CD8-positive, alpha-beta memory T cell (primary cell): ENCODE results near the gene CALML5. TPM values are rescaled to one million over a fixed set of nuclear protein-coding genes. Genes with fewer than 3 reads are reported as not detected.
A peak's percentile ranks its signal among the peaks of the same experiment; 100 is the strongest.
"Not testable (repeated sequence)": the region's sequence is repeated elsewhere in the genome, so short reads cannot be mapped to it uniquely, and the experiment has no call there.

Experiments used
- CTCF ChIA-PET: fragments of 350-600 bp; sonication (Branson Sonifier 250); formaldehyde crosslinking; loops from one replicate; lab custom pipeline; 2021; ENCODE audit warnings: antibody characterized with exemption; lab: Charles Lee
- POLR2A ChIA-PET: fragments of 350-600 bp; sonication (Branson Sonifier 250); formaldehyde crosslinking; loops from one replicate; lab custom pipeline; 2021; ENCODE audit warnings: antibody characterized with exemption; lab: Charles Lee
- DNase-seq, 5 donors: peaks; one replicate each; pipeline versions ENCODE4 v3.0.0 to v3.0.0-alpha.2; 2020 to 2022; ENCODE audit warnings: mixed read lengths in 1 of 5
- H3K27ac ChIP-seq: one replicate; pipeline ENCODE4 v1.7.0; 2013; ENCODE audit warnings: low read depth, mild to moderate bottlenecking, low read length, moderate library complexity
- H3K27me3 ChIP-seq: 2 replicates; pipeline ENCODE4 v1.7.0; 2013; ENCODE audit warnings: low read length, mild to moderate bottlenecking; ENCODE audit not compliant: insufficient read depth, poor library complexity, severe bottlenecking
- H3K36me3 ChIP-seq: 2 replicates; pipeline ENCODE4 v1.7.0; 2013; ENCODE audit warnings: mild to moderate bottlenecking, low read length, moderate library complexity; ENCODE audit not compliant: insufficient read depth
- H3K4me1 ChIP-seq: 2 replicates; pipeline ENCODE4 v1.7.0; 2013; ENCODE audit warnings: mild to moderate bottlenecking, low read length, moderate library complexity; ENCODE audit not compliant: insufficient read depth
- H3K4me3 ChIP-seq: 2 replicates; pipeline ENCODE4 v1.7.0; 2013; ENCODE audit warnings: mild to moderate bottlenecking, low read length
- H3K9me3 ChIP-seq: 2 replicates; pipeline ENCODE4 v1.7.0; 2013; ENCODE audit warnings: mild to moderate bottlenecking, low read length
- H3K27ac Mint-ChIP-seq, 8 donors: one replicate each; pipeline ENCODE4 v1.8.0; 2020 to 2021; ENCODE audit warnings: mixed read lengths in 8 of 8, mild to moderate bottlenecking in 6 of 8, inconsistent platforms in 3 of 8, moderate library complexity in 3 of 8
- H3K27me3 Mint-ChIP-seq, 2 donors: one replicate each; pipeline ENCODE4 v1.8.0; 2020 to 2021; ENCODE audit warnings: mixed read lengths in 2 of 2, mild to moderate bottlenecking in 1 of 2, moderate library complexity in 1 of 2
- H3K36me3 Mint-ChIP-seq, 3 donors: one replicate each; pipeline ENCODE4 v1.8.0; 2020 to 2021; ENCODE audit warnings: mixed read lengths in 3 of 3, inconsistent platforms in 1 of 3, mild to moderate bottlenecking in 1 of 3
- H3K4me1 Mint-ChIP-seq, 3 donors: one replicate each; pipeline ENCODE4 v1.8.0; 2020 to 2021; ENCODE audit warnings: mixed read lengths in 3 of 3, inconsistent platforms in 1 of 3, mild to moderate bottlenecking in 1 of 3
- H3K4me3 Mint-ChIP-seq, 7 donors: one replicate each; pipeline ENCODE4 v1.8.0; 2020 to 2021; ENCODE audit warnings: mixed read lengths in 7 of 7, mild to moderate bottlenecking in 6 of 7, moderate library complexity in 4 of 7, inconsistent platforms in 2 of 7
- H3K9me3 Mint-ChIP-seq, 5 donors: one replicate each; pipeline ENCODE4 v1.8.0; 2020 to 2022; ENCODE audit warnings: mixed read lengths in 5 of 5, mild to moderate bottlenecking in 3 of 5, moderate library complexity in 2 of 5, inconsistent platforms in 1 of 5
- polyA plus RNA-seq: library from polyadenylated mRNA; unstranded; fragments of 300-500 nt; fragmentation: Illumina TruSeq; gene quantifications from one replicate; pipeline ENCODE4 v1.2.3, GENCODE V29; 2021
- total RNA-seq, 2 experiments: library from RNA; stranded (reverse); gene quantifications; one replicate each; pipeline ENCODE4 v1.2.3, GENCODE V29; 2021

CALML5 gene
- total and polyA plus RNA-seq, 3 experiments from 2014 or later, result not detected

DNA sequence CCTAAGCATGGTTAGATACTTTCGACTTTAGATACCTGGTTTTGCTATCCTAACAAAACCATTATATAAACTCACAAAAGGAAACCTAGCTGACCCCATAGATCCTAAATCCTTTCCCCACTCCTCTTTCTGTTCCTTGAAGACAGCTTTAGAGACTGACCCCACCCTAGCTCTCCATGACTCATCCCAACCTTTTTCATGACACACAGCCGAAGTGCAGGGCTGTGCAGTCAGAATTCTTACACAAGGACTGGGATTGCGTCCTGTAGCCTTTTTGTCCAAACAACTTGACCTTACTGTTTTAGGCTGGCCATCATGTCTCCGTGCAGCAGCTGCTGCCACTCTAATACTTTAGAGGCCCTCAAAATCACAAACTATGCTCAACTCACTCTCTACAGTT, 24.7 kb downstream of the CALML5 start:
- peak overlapping the region; percentile 31 for H3K27ac ChIP-seq
- H3K27me3 ChIP-seq, POLR2A ChIA-PET, H3K9me3 Mint-ChIP-seq, H3K36me3 ChIP-seq, H3K4me3 Mint-ChIP-seq, H3K27me3 Mint-ChIP-seq, H3K9me3 ChIP-seq, H3K4me3 ChIP-seq, H3K4me1 Mint-ChIP-seq, H3K4me1 ChIP-seq, CTCF ChIA-PET, H3K27ac Mint-ChIP-seq, DNase-seq, H3K36me3 Mint-ChIP-seq: not testable (repeated sequence)

DNA sequence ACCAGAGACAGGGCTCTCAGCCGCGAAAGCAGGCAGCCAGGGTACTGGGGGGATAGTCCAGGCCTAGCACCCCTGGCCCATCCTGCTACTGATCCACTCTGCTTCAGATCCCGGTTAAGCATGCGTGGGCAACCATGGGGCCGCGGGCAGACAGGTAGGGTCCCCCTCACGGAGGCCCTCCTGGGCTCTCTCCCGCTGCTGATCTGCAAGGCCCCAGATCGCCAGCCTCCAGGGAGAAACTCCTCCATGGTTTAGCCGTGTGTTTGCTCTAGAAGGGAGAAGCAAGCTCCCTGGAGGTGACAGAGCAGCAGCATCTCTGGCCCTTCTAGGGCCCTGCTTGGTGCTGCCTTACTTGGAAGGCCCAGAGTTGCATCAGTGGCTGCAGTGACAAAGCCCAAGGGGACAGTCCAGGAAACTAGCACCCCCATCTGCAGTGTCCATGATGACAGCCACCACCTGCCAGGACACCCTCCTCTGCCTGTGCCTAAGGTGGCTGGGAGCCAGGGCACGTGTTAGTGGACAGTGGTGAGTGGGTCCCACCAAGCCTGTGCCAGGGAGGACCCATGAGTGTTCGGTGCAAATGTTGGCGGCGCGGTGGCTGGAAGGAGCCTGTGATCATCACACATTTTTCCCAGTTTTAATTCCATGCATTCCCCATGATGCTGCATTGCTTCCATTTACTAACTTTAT, 29.2 kb downstream of the CALML5 start:
- H3K4me3 Mint-ChIP-seq, result no peak overlapping the region
- Histone ChIP-seq H3K4me1 (no peaks in the 10 kb centered on the region), H3K27ac (no peak overlapping the region), H3K27me3 (no peaks in the 10 kb centered on the region), H3K4me3 (no peak overlapping the region), H3K36me3 (no peaks in the 10 kb centered on the region), H3K9me3 (no peaks in the 10 kb centered on the region)
- no peaks in the 10 kb centered on the region for H3K9me3 Mint-ChIP-seq
- POLR2A ChIA-PET, result no interaction called here
- H3K4me1 Mint-ChIP-seq, result no peaks in the 10 kb centered on the region
- no peak overlapping the region for H3K27ac Mint-ChIP-seq
- CTCF ChIA-PET, result no interaction called here
- DNase-seq, result no peak
- peaks cover 0 to 1% of the 10 kb centered on the region in 2 donors for H3K27me3 Mint-ChIP-seq
- no peaks in the 10 kb centered on the region for H3K36me3 Mint-ChIP-seq

- no peaks in the 10 kb centered on the region for H3K4me1 ChIP-seq
- Mint-ChIP-seq H3K4me3 (no peak overlapping the region), H3K9me3 (no peaks in the 10 kb centered on the region), H3K36me3 (no peaks in the 10 kb centered on the region), H3K27ac (no peak overlapping the region), H3K4me1 (no peaks in the 10 kb centered on the region), H3K27me3 (peaks cover 0 to 1% of the 10 kb centered on the region in 2 donors)
- H3K27me3 ChIP-seq, result no peaks in the 10 kb centered on the region
- no peak for DNase-seq
- H3K27ac ChIP-seq, result no peak overlapping the region
- H3K36me3 ChIP-seq, result no peaks in the 10 kb centered on the region
- H3K9me3 ChIP-seq, result no peaks in the 10 kb centered on the region
- POLR2A ChIA-PET, result interaction anchor here (0.7 kb wide), 1 partner anchor 23 kb away, joined by 4 read pairs; no protein-coding TSS in a partner anchor
- no peak overlapping the region for H3K4me3 ChIP-seq
- CTCF ChIA-PET, result no interaction called here
These were observed 29.9 kb downstream of the CALML5 start for GRCh38 chr10:5469353-5470061.

DNA sequence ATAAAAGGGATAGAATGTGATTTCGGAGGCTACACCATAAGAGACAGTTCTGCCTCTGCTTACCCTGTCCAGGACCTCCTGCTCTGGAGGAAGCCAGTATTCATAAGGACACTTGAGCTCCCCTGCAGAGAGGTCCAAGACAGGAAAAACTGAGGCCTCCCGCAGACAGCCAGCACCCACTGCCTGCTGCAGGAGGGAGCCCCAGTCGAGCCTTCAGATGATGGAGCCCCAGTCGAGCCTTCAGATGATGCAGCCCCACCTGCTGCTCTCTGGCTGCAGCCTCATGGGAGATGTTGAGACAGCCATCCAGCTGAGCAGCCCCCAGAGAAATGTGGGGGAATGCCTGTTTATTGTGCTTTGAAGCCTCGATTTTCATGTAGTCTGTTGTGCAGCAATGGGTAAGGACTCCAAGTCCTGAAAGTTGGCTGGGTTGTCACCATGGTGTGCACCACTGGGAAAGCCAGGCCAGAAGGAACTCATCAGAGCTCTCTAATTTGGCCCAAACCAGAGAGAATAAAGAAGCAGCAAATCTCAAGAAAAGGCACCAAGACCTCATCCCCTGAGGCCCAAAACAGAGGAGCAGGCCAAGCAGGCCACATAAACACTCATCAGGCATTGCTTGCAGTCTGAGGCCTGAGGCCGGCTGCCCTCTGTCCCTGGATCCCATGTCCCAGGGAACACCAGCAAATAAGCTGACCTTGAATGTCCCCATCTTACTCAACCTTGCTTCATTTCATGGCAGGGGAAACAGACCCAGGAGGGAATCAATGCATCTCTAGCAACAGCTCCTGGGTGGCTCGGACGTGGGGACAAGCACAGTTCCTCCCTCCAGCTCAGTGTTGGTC, 30.9 kb downstream of the CALML5 start:
- Mint-ChIP-seq H3K9me3 (no peaks in the 10 kb centered on the region), H3K4me3 (no peak overlapping the region), H3K4me1 (no peaks in the 10 kb centered on the region), H3K27ac (no peak overlapping the region), H3K36me3 (no peaks in the 10 kb centered on the region), H3K27me3 (peaks cover 0 to 1% of the 10 kb centered on the region in 2 donors)
- Histone ChIP-seq H3K9me3 (no peaks in the 10 kb centered on the region), H3K4me3 (no peak overlapping the region), H3K4me1 (no peaks in the 10 kb centered on the region), H3K36me3 (no peaks in the 10 kb centered on the region), H3K27me3 (no peaks in the 10 kb centered on the region), H3K27ac (peak overlapping the region; percentile 43)
- no peak for DNase-seq
- POLR2A ChIA-PET, result interaction anchor here (0.7 kb wide), 1 partner anchor 22 kb away, joined by 4 read pairs; no protein-coding TSS in a partner anchor
- CTCF ChIA-PET, result no interaction called here

- H3K4me3 ChIP-seq, result no peak overlapping the region
- DNase-seq, result no peak
- Mint-ChIP-seq H3K4me3 (no peak overlapping the region), H3K9me3 (no peaks in the 10 kb centered on the region), H3K27ac (peak overlapping the region in 1 of 8 donors; percentile 44), H3K27me3 (peaks cover 0 to 1% of the 10 kb centered on the region in 2 donors), H3K4me1 (no peaks in the 10 kb centered on the region), H3K36me3 (no peaks in the 10 kb centered on the region)
- H3K36me3 ChIP-seq, result no peaks in the 10 kb centered on the region
- H3K27me3 ChIP-seq, result no peaks in the 10 kb centered on the region
- H3K9me3 ChIP-seq, result no peaks in the 10 kb centered on the region
- peak overlapping the region; percentile 43 for H3K27ac ChIP-seq
- POLR2A ChIA-PET, result no interaction called here
- no peaks in the 10 kb centered on the region for H3K4me1 ChIP-seq
- CTCF ChIA-PET, result no interaction called here
These were observed 31.6 kb downstream of the CALML5 start for GRCh38 chr10:5467634-5468255.

- Mint-ChIP-seq H3K27ac (no peak overlapping the region), H3K36me3 (no peaks in the 10 kb centered on the region), H3K9me3 (no peaks in the 10 kb centered on the region), H3K4me1 (no peaks in the 10 kb centered on the region), H3K4me3 (no peak overlapping the region), H3K27me3 (peaks cover 0 to 1% of the 10 kb centered on the region in 2 donors)
- DNase-seq, result no peak
- H3K4me3 ChIP-seq, result no peak overlapping the region
- no peaks in the 10 kb centered on the region for H3K4me1 ChIP-seq
- ChIA-PET POLR2A (no interaction called here), CTCF (no interaction called here)
- no peaks in the 10 kb centered on the region for H3K27me3 ChIP-seq
- peak overlapping the region; percentile 43 for H3K27ac ChIP-seq
- no peaks in the 10 kb centered on the region for H3K9me3 ChIP-seq
- H3K36me3 ChIP-seq, result no peaks in the 10 kb centered on the region
These were observed 32.2 kb downstream of the CALML5 start for GRCh38 chr10:5467207-5467535.

- H3K9me3 ChIP-seq, result no peaks in the 10 kb centered on the region
- Mint-ChIP-seq H3K27me3 (peaks cover 0 to 1% of the 10 kb centered on the region in 2 donors), H3K4me1 (no peaks in the 10 kb centered on the region), H3K36me3 (no peaks in the 10 kb centered on the region), H3K9me3 (no peaks in the 10 kb centered on the region), H3K27ac (no peak overlapping the region), H3K4me3 (no peak overlapping the region)
- DNase-seq, result no peak
- no peaks in the 10 kb centered on the region for H3K4me1 ChIP-seq
- ChIA-PET POLR2A (no interaction called here), CTCF (no interaction called here)
- H3K27ac ChIP-seq, result peak overlapping the region; percentile 43
- no peaks in the 10 kb centered on the region for H3K27me3 ChIP-seq
- H3K36me3 ChIP-seq, result no peaks in the 10 kb centered on the region
- no peak overlapping the region for H3K4me3 ChIP-seq
These were observed 32.7 kb downstream of the CALML5 start for GRCh38 chr10:5466451-5467206.
